Naive thymus-derived CD8-positive, alpha-beta T cell (primary cell): ENCODE results near the gene RGS3. TPM values are rescaled to one million over a fixed set of nuclear protein-coding genes. Genes with fewer than 3 reads are reported as not detected.
A peak's percentile ranks its signal among the peaks of the same experiment; 100 is the strongest.

Experiments
- ATAC-seq, 2 donors: fragments of 150-1000 bp; cut with Tn5 transposase in 1 of 2; sonication (Bioruptor Pico), chemical (Tn5 transposase) in 1 of 2; 1 replicate in 1 of 2; 2 replicates in 1 of 2; pipeline ENCODE4 v1.10.0; 2021; ENCODE audit warnings: mild to moderate bottlenecking in 2 of 2, moderate library complexity in 2 of 2
- POLR2A ChIA-PET: fragments of 350-600 bp; sonication (Branson Sonifier 250); formaldehyde crosslinking; loops from one replicate; lab custom pipeline; 2021; ENCODE audit warnings: antibody characterized with exemption; lab: Charles Lee
- DNase-seq, 10 donors: peaks; one replicate each; pipeline versions ENCODE4 v3.0.0 to v3.0.0-alpha.2; 2020 to 2022
- H3K27ac Mint-ChIP-seq, 10 donors: one replicate each; pipeline ENCODE4 v1.8.0; 2020 to 2022; ENCODE audit warnings: mild to moderate bottlenecking in 10 of 10, mixed read lengths in 10 of 10, moderate library complexity in 4 of 10, inconsistent platforms in 1 of 10
- H3K27me3 Mint-ChIP-seq, 5 donors: one replicate each; pipeline ENCODE4 v1.8.0; 2021 to 2022; ENCODE audit warnings: mixed read lengths in 5 of 5
- H3K36me3 Mint-ChIP-seq, 3 donors: one replicate each; pipeline ENCODE4 v1.8.0; 2020 to 2022; ENCODE audit warnings: mixed read lengths in 3 of 3, mild to moderate bottlenecking in 2 of 3, inconsistent platforms in 1 of 3
- H3K4me1 Mint-ChIP-seq, 4 donors: one replicate each; pipeline ENCODE4 v1.8.0; 2021 to 2022; ENCODE audit warnings: mixed read lengths in 4 of 4
- H3K4me3 Mint-ChIP-seq, 10 donors: one replicate each; pipeline ENCODE4 v1.8.0; 2020 to 2022; ENCODE audit warnings: mild to moderate bottlenecking in 10 of 10, mixed read lengths in 10 of 10, moderate library complexity in 6 of 10, inconsistent platforms in 1 of 10
- H3K9me3 Mint-ChIP-seq, 9 donors: one replicate each; pipeline ENCODE4 v1.8.0; 2020 to 2022; ENCODE audit warnings: mixed read lengths in 9 of 9, mild to moderate bottlenecking in 3 of 9, inconsistent platforms in 1 of 9, moderate library complexity in 1 of 9
- polyA plus RNA-seq, 3 donors: library from polyadenylated mRNA; unstranded; fragments of 300-500 nt; fragmentation: Illumina TruSeq; gene quantifications; one replicate each; pipeline ENCODE4 v1.2.3, GENCODE V29; 2021
- total RNA-seq, 8 experiments: library from RNA in 2 of 8; stranded (reverse) in 2 of 8; gene quantifications; one replicate each; pipeline ENCODE4 v1.2.3 and lab custom pipeline; 2021 to 2026

RGS3 gene
- total and polyA plus RNA-seq, 5 experiments from 2014 or later, result 17.9 to 33.4 (median 27.8) TPM

GRCh38 chr9:113598883-113599282, 135.4 kb downstream of the RGS3 start:
- Mint-ChIP-seq H3K9me3 (no peaks in the 10 kb centered on the region), H3K27ac (peak overlapping the region in 4 of 10 donors; percentile 43 to 83 (median 61)), H3K27me3 (no peaks in the 10 kb centered on the region), H3K4me1 (peaks cover 0 to 5% (median 4%) of the 10 kb centered on the region in 4 donors), H3K36me3 (peaks cover 0 to 36% (median 14%) of the 10 kb centered on the region in 3 donors), H3K4me3 (no peak overlapping the region)
- ATAC-seq, result no peak
- DNase-seq, result peak in 1 of 10 donors; percentile 15
- POLR2A ChIA-PET, result no interaction called here

- POLR2A ChIA-PET, result no interaction called here
- Mint-ChIP-seq H3K36me3 (peaks cover 0 to 32% (median 14%) of the 10 kb centered on the region in 3 donors), H3K27ac (no peak overlapping the region), H3K27me3 (no peaks in the 10 kb centered on the region), H3K4me3 (no peak overlapping the region), H3K9me3 (no peaks in the 10 kb centered on the region), H3K4me1 (peaks cover 0 to 5% (median 4%) of the 10 kb centered on the region in 4 donors)
- DNase-seq, result no peak
- no peak for ATAC-seq
Measured at GRCh38 chr9:113599646-113600022, 136.1 kb downstream of the RGS3 start.

GRCh38 chr9:113600023-113600823, 136.7 kb downstream of the RGS3 start:
- Mint-ChIP-seq H3K9me3 (no peaks in the 10 kb centered on the region), H3K36me3 (peaks cover 0 to 28% (median 14%) of the 10 kb centered on the region in 3 donors), H3K4me1 (peaks cover 0 to 5% (median 4%) of the 10 kb centered on the region in 4 donors), H3K27ac (peak overlapping the region in 1 of 10 donors; percentile 71), H3K27me3 (no peaks in the 10 kb centered on the region), H3K4me3 (no peak overlapping the region)
- DNase-seq, result peak in 1 of 10 donors; percentile 53
- POLR2A ChIA-PET, result no interaction called here
- ATAC-seq, result no peak

- Mint-ChIP-seq H3K4me1 (peaks cover 0 to 5% (median 4%) of the 10 kb centered on the region in 4 donors), H3K4me3 (no peak overlapping the region), H3K27ac (peak overlapping the region in 2 of 10 donors; percentile 29 to 79), H3K9me3 (no peaks in the 10 kb centered on the region), H3K36me3 (peaks cover 0 to 20% (median 7%) of the 10 kb centered on the region in 3 donors), H3K27me3 (no peaks in the 10 kb centered on the region)
- POLR2A ChIA-PET, result interaction anchor here (0.5 kb wide), 1 partner anchor 132 kb away, joined by 4 read pairs; no protein-coding TSS in a partner anchor
- DNase-seq (peak in 1 of 10 donors; percentile 60), ATAC-seq (no peak)
Measured at GRCh38 chr9:113600871-113601614, 137.5 kb downstream of the RGS3 start.

GRCh38 chr9:113601656-113602055, 138.1 kb downstream of the RGS3 start:
- Mint-ChIP-seq H3K4me3 (no peak overlapping the region), H3K27ac (no peak overlapping the region), H3K4me1 (peaks cover 0 to 5% (median 4%) of the 10 kb centered on the region in 4 donors), H3K9me3 (no peaks in the 10 kb centered on the region), H3K36me3 (peaks cover 0 to 14% (median 3%) of the 10 kb centered on the region in 3 donors), H3K27me3 (no peaks in the 10 kb centered on the region)
- ATAC-seq (no peak), DNase-seq (no peak)
- POLR2A ChIA-PET, result no interaction called here

GRCh38 chr9:113602126-113603047, 138.9 kb downstream of the RGS3 start:
- POLR2A ChIA-PET, result interaction anchor here (0.6 kb wide), 1 partner anchor 370 kb away, joined by 4 read pairs; no protein-coding TSS in a partner anchor
- H3K4me1 Mint-ChIP-seq, result peaks cover 0 to 5% (median 3%) of the 10 kb centered on the region in 4 donors
- H3K9me3 Mint-ChIP-seq, result no peaks in the 10 kb centered on the region
- peak in 1 of 10 donors; percentile 54 for DNase-seq
- peak; percentile 25 to 57 for ATAC-seq
- peaks cover 0 to 6% (median 0%) of the 10 kb centered on the region in 3 donors for H3K36me3 Mint-ChIP-seq
- no peaks in the 10 kb centered on the region for H3K27me3 Mint-ChIP-seq
- peak overlapping the region in 3 of 10 donors; percentile 15 to 50 (median 22) for H3K27ac Mint-ChIP-seq
- no peak overlapping the region for H3K4me3 Mint-ChIP-seq

- no peak overlapping the region for H3K4me3 Mint-ChIP-seq
- POLR2A ChIA-PET, result interaction anchor here (0.6 kb wide), 1 partner anchor 371 kb away, joined by 4 read pairs; no protein-coding TSS in a partner anchor
Measured at GRCh38 chr9:113603048-113603375, 139.5 kb downstream of the RGS3 start.

GRCh38 chr9:113603773-113604172, 140.2 kb downstream of the RGS3 start:
- Mint-ChIP-seq H3K27me3 (no peaks in the 10 kb centered on the region), H3K9me3 (no peaks in the 10 kb centered on the region), H3K27ac (peak overlapping the region in 3 of 10 donors; percentile 21 to 46 (median 45)), H3K36me3 (no peaks in the 10 kb centered on the region), H3K4me1 (peaks cover 0 to 5% (median 3%) of the 10 kb centered on the region in 4 donors), H3K4me3 (no peak overlapping the region)
- POLR2A ChIA-PET, result no interaction called here
- peak in 1 of 10 donors; percentile 2 for DNase-seq
- ATAC-seq, result no peak

More at GRCh38 chr9:113603048-113603375, 139.5 kb downstream of the RGS3 start:
- no peak overlapping the region for H3K27ac Mint-ChIP-seq
- ATAC-seq, result no peak
- no peaks in the 10 kb centered on the region for H3K27me3 Mint-ChIP-seq
- H3K4me1 Mint-ChIP-seq, result peaks cover 0 to 5% (median 3%) of the 10 kb centered on the region in 4 donors
- DNase-seq, result no peak
- H3K9me3 Mint-ChIP-seq, result no peaks in the 10 kb centered on the region
- peaks cover 0 to 2% (median 0%) of the 10 kb centered on the region in 3 donors for H3K36me3 Mint-ChIP-seq

GRCh38 chr9:113604393-113604792, 140.9 kb downstream of the RGS3 start:
- no peaks in the 10 kb centered on the region for H3K27me3 Mint-ChIP-seq
- H3K27ac Mint-ChIP-seq, result peak overlapping the region in 2 of 10 donors; percentile 19 to 74
- no peaks in the 10 kb centered on the region for H3K36me3 Mint-ChIP-seq
- H3K4me3 Mint-ChIP-seq, result no peak overlapping the region
- DNase-seq, result peak in 1 of 10 donors; percentile 14
- POLR2A ChIA-PET, result no interaction called here
- H3K9me3 Mint-ChIP-seq, result no peaks in the 10 kb centered on the region
- H3K4me1 Mint-ChIP-seq, result peaks cover 0 to 5% (median 3%) of the 10 kb centered on the region in 4 donors
- ATAC-seq, result no peak

GRCh38 chr9:113606510-113606909, 143.0 kb downstream of the RGS3 start:
- Mint-ChIP-seq H3K4me3 (no peak overlapping the region), H3K36me3 (no peaks in the 10 kb centered on the region), H3K27me3 (no peaks in the 10 kb centered on the region), H3K27ac (no peak overlapping the region), H3K9me3 (no peaks in the 10 kb centered on the region), H3K4me1 (peaks cover 0 to 3% (median 1%) of the 10 kb centered on the region in 4 donors)
- POLR2A ChIA-PET, result interaction anchor here (1.1 kb wide), 1 partner anchor 196 kb away, joined by 3 read pairs; the partner anchor contains the start of genes C9orf43 and POLE3
- DNase-seq, result no peak
- no peak for ATAC-seq

GRCh38 chr9:113608082-113608685, 144.7 kb downstream of the RGS3 start:
- peak in 1 of 10 donors; percentile 7 for DNase-seq
- Mint-ChIP-seq H3K9me3 (no peaks in the 10 kb centered on the region), H3K36me3 (no peaks in the 10 kb centered on the region), H3K4me3 (no peak overlapping the region), H3K27me3 (no peaks in the 10 kb centered on the region), H3K4me1 (no peaks in the 10 kb centered on the region), H3K27ac (no peak overlapping the region)
- ATAC-seq, result no peak
- POLR2A ChIA-PET, result no interaction called here
